ENCODE data around the gene MPZL3. TPM values are rescaled to one million over a fixed set of nuclear protein-coding genes. Genes with fewer than 3 reads are reported as not detected.

MPZL3 gene
- total and polyA plus RNA-seq, 8 donors = 5.2 to 16.3 (median 7.6) TPM

GRCh38 chr11:118286545-118286944, 34.4 kb upstream of the MPZL3 start:
- no peak for TF ChIP-seq CTCF (IDR thresholded peaks at IDR 0.05)
- H3K4me1 ChIP-seq = no peaks in the 10 kb centered on the region
- no peaks in the 10 kb centered on the region for H3K27me3 ChIP-seq
- intact Hi-C loops (cut with DNase I) = no loop called here
- H3K36me3 ChIP-seq = no peaks in the 10 kb centered on the region
- ATAC-seq (no peak), DNase-seq (no peak)
- H3K9me3 ChIP-seq = no peaks in the 10 kb centered on the region
- H3K27ac ChIP-seq = no peak overlapping the region
- H3K4me3 ChIP-seq = no peak overlapping the region

GRCh38 chr11:118283756-118284350, 31.7 kb upstream of the MPZL3 start:
- Histone ChIP-seq H3K4me1 (no peaks in the 10 kb centered on the region), H3K9me3 (no peaks in the 10 kb centered on the region), H3K27me3 (no peaks in the 10 kb centered on the region), H3K36me3 (no peaks in the 10 kb centered on the region), H3K4me3 (no peak overlapping the region), H3K27ac (no peak overlapping the region)
- DNase-seq = no peak
- TF ChIP-seq CTCF (IDR thresholded peaks at IDR 0.05) = no peak
- ATAC-seq = no peak
- intact Hi-C loops (cut with DNase I) = no loop called here

GRCh38 chr11:118283037-118283636, 31.0 kb upstream of the MPZL3 start:
- H3K9me3 ChIP-seq = no peaks in the 10 kb centered on the region
- H3K36me3 ChIP-seq = no peaks in the 10 kb centered on the region
- H3K27ac ChIP-seq = no peak overlapping the region
- intact Hi-C loops (cut with DNase I) = no loop called here
- no peak for DNase-seq
- no peaks in the 10 kb centered on the region for H3K4me1 ChIP-seq
- H3K4me3 ChIP-seq = no peak overlapping the region
- TF ChIP-seq CTCF (IDR thresholded peaks at IDR 0.05) = no peak
- no peak for ATAC-seq
- no peaks in the 10 kb centered on the region for H3K27me3 ChIP-seq

GRCh38 chr11:118282606-118283005, 30.4 kb upstream of the MPZL3 start:
- DNase-seq = no peak
- peaks cover 0 to 4% of the 10 kb centered on the region in 2 donors for H3K4me1 ChIP-seq
- H3K36me3 ChIP-seq = no peaks in the 10 kb centered on the region
- H3K27me3 ChIP-seq = no peaks in the 10 kb centered on the region
- ATAC-seq = no peak
- no peak for TF ChIP-seq CTCF (IDR thresholded peaks at IDR 0.05)
- intact Hi-C loops (cut with DNase I) = no loop called here
- H3K27ac ChIP-seq = no peak overlapping the region
- no peaks in the 10 kb centered on the region for H3K9me3 ChIP-seq
- H3K4me3 ChIP-seq = no peak overlapping the region

GRCh38 chr11:118281284-118281683, 29.1 kb upstream of the MPZL3 start:
- ATAC-seq = no peak
- Histone ChIP-seq H3K9me3 (no peaks in the 10 kb centered on the region), H3K4me3 (no peak overlapping the region), H3K27me3 (no peaks in the 10 kb centered on the region), H3K36me3 (no peaks in the 10 kb centered on the region), H3K27ac (no peak overlapping the region), H3K4me1 (peaks cover 0 to 16% of the 10 kb centered on the region in 2 donors)
- no peak for TF ChIP-seq CTCF (IDR thresholded peaks at IDR 0.05)
- intact Hi-C loops (cut with DNase I) = no loop called here
- no peak for DNase-seq
